Ovary (tissue), 3 donors: ENCODE data around the gene CD109.

Source experiments
- CTCF ChIP-seq, 3 donors: fragments of 450-650 bp in 2 of 3; fragments of 200-600 bp in 1 of 3; IDR thresholded peaks; one replicate each; pipeline versions ENCODE4 v1.5.1 to v1.8.0; 2016 to 2022; ENCODE audit warnings: antibody characterized with exemption in 3 of 3, mild to moderate bottlenecking in 1 of 3
- EP300 ChIP-seq: sonication (generic); formaldehyde crosslinking; IDR thresholded peaks from one replicate; pipeline ENCODE4 v1.6.1; 2017; ENCODE audit warnings: antibody characterized with exemption
- donor health status: DM: no; HTN: no; CAD: no.

DNA sequence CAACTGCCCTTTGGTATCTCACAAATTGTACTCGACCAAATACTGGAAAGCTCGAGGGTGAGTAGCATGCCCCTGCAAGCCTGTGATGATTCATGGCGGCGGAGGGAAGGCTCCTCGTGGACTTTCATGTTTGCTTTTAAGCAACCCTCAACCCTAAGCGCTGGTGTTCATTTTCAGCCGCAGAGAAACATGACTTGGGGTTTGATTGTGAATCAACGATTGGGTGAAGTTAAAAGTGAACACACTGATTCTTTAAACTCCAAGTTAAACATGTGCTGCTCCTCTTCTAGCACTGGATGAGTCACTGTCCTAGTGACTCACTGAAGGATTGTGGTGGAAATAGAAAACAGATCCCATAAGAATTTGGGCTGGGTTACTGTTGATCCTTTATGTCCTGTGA, 8.3 kb downstream of the CD109 start:
- TF ChIP-seq CTCF (IDR thresholded peaks at IDR 0.05), result no peak
- no peak for TF ChIP-seq EP300
